Lower lobe of right lung (tissue), 2 donors: ENCODE data around the gene TNFAIP8L3. TPM values are rescaled to one million over a fixed set of nuclear protein-coding genes. Genes with fewer than 3 reads are reported as not detected.

ENCODE experiments used
- ATAC-seq, 2 donors: fragments of 200-7000 bp; cut with Tn5 transposase; one replicate each; pipeline ENCODE4 v1.9.1; 2020 to 2022; ENCODE audit warnings: mild to moderate bottlenecking in 2 of 2, moderate library complexity in 2 of 2
- DNase-seq: peaks from one replicate; pipeline ENCODE4 v3.0.0-alpha.2; 2020
- H3K27ac ChIP-seq: fragments of 200-600 bp; one replicate; pipeline ENCODE4 v1.8.0; 2022
- H3K27me3 ChIP-seq: fragments of 200-600 bp; one replicate; pipeline ENCODE4 v1.8.0; 2022; ENCODE audit warnings: low read depth
- H3K36me3 ChIP-seq: fragments of 200-600 bp; one replicate; pipeline ENCODE4 v1.8.0; 2022; ENCODE audit warnings: mild to moderate bottlenecking
- H3K4me1 ChIP-seq: fragments of 200-600 bp; one replicate; pipeline ENCODE4 v1.8.0; 2022
- H3K4me3 ChIP-seq: fragments of 200-600 bp; one replicate; pipeline ENCODE4 v1.8.0; 2022; ENCODE audit warnings: mild to moderate bottlenecking
- H3K9me3 ChIP-seq: fragments of 200-600 bp; one replicate; pipeline ENCODE4 v1.8.0; 2022
- intact Hi-C: fragments of 100-400 bp; cut with DNase I; formaldehyde crosslinking; loops from one replicate; pipeline ENCODE4 v1.11.0; 2022
- total RNA-seq: library from RNA; stranded (reverse); fragmentation: NEBNext Ultra II Directional; extraction: Animal tissue kit (Norgen Biotek cat#: 25700); gene quantifications from one replicate; pipeline ENCODE4 v1.2.1, GENCODE V29; 2021
- TF ChIP-seq, protein P1 (sequence below): fragments of 200-600 bp; IDR thresholded peaks from one replicate; pipeline ENCODE4 v1.8.0; 2022; ENCODE audit warnings: antibody characterized with exemption, mild to moderate bottlenecking
- donor health status: DM: no; HTN: yes; CAD: no; lungs with severe emphysema.

The TNFAIP8L3 gene
- total RNA-seq, 1 donor from 2014 or later, result 10.4 TPM

DNA sequence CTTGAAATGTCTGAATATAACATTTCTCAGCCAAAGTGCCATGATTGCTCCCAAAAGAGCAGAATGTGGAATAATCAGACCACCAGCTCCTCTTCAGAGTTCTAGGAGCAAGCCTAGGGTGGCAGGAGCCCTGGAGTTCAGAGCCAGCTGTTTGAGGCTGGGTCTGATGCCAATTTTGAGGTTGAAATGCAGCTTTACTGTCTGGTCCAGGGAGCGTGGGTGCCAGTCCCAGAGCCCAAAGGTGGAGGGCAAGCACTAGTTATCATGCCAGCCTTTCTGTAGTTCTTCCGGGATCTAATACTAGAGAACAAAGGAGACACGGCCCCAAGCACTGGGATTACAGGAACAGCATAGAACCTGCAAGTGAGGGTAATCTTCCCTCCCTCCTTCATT, 69.3 kb downstream of the TNFAIP8L3 start:
- H3K36me3 ChIP-seq, result no peaks in the 10 kb centered on the region
- H3K4me1 ChIP-seq, result no peaks in the 10 kb centered on the region
- no peak for DNase-seq
- H3K27me3 ChIP-seq, result no peaks in the 10 kb centered on the region
- no peak overlapping the region for H3K4me3 ChIP-seq
- no peaks in the 10 kb centered on the region for H3K9me3 ChIP-seq
- intact Hi-C loops, result no loop called here
- TF ChIP-seq, protein P1, sequence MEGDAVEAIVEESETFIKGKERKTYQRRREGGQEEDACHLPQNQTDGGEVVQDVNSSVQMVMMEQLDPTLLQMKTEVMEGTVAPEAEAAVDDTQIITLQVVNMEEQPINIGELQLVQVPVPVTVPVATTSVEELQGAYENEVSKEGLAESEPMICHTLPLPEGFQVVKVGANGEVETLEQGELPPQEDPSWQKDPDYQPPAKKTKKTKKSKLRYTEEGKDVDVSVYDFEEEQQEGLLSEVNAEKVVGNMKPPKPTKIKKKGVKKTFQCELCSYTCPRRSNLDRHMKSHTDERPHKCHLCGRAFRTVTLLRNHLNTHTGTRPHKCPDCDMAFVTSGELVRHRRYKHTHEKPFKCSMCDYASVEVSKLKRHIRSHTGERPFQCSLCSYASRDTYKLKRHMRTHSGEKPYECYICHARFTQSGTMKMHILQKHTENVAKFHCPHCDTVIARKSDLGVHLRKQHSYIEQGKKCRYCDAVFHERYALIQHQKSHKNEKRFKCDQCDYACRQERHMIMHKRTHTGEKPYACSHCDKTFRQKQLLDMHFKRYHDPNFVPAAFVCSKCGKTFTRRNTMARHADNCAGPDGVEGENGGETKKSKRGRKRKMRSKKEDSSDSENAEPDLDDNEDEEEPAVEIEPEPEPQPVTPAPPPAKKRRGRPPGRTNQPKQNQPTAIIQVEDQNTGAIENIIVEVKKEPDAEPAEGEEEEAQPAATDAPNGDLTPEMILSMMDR, result no peak
- ATAC-seq, result no peak
- no peak overlapping the region for H3K27ac ChIP-seq

DNA sequence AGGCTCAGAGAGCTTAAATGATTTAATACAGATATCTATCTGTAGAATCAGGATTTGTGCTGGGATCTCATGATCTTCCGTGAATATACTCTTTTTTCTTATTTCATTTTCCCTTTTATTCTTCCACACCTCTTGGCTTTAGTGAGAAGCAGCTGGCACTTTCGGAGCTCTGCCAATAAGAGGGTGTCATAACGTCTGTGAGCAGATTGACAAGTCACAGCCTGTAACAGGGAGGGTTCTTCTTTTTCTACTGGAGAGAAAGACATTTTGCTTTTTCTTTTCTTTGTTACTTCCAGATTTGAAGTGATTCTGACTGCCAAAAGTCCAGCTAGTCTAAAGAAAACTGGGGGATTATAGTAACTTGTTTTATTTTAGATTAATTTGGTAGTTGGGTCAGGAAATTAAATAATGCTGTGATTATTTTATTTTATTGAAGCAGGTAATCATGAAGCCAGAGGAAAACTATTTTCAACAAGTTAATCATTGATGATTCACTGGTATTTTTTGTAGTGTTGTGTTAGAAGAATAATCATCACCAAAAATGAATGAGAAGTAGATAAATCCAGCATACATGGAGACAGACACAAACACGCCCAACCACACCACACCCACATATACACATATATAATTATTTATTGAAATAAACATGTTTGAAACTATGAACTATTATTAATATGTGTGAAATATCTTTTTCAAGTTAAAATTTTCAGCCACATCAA, 69.8 kb downstream of the TNFAIP8L3 start:
- intact Hi-C loops, result no loop called here
- Histone ChIP-seq H3K9me3 (no peaks in the 10 kb centered on the region), H3K4me1 (no peaks in the 10 kb centered on the region), H3K36me3 (no peaks in the 10 kb centered on the region), H3K27ac (no peak overlapping the region), H3K4me3 (no peak overlapping the region), H3K27me3 (no peaks in the 10 kb centered on the region)
- DNase-seq, result no peak
- ATAC-seq, result no peak
- TF ChIP-seq, protein P1, result no peak

DNA sequence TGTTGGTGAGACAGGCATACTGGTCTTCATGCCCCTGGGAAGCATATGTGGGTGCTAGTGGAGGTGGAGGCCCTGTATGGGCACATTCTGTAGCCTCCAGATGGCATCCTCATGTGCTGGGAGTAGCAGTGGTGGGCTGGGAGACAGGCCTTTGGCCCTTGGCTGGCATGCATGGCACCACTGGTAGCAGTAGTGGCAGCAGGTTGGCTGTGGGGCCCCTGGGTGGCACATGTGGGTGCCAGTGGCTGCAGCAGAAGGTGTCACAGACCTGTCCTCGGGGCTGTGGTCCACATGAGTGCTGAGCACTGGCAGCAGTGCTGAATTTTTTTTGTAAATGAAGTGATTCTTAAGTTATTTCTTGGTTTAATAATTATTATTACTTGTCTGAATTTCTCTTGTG, 71.2 kb downstream of the TNFAIP8L3 start:
- Histone ChIP-seq H3K36me3 (no peaks in the 10 kb centered on the region), H3K4me1 (no peaks in the 10 kb centered on the region), H3K27me3 (no peaks in the 10 kb centered on the region), H3K27ac (no peak overlapping the region), H3K9me3 (no peaks in the 10 kb centered on the region), H3K4me3 (no peak overlapping the region)
- no peak for DNase-seq
- TF ChIP-seq, protein P1, result no peak
- intact Hi-C loops, result no loop called here
- no peak for ATAC-seq

DNA sequence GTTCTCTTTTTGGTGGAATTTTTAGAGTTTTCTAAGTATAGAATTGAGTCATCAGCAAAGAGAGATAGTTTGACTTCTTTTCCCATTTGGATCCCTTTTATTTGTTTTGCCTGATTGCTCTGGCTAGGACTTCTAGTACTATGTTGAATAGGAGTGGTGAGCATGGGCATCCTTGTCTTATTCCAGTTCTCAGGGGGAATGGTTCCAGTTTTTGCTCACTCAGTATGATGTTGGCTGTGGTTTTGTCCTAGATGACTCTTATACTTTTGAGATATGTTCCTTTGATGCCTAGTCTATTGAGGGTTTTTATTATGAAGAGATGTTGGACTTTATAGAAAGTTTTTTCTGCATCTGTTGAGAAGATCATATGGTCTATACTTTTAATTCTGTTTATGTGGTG, 72.5 kb downstream of the TNFAIP8L3 start:
- DNase-seq, result no peak

DNA sequence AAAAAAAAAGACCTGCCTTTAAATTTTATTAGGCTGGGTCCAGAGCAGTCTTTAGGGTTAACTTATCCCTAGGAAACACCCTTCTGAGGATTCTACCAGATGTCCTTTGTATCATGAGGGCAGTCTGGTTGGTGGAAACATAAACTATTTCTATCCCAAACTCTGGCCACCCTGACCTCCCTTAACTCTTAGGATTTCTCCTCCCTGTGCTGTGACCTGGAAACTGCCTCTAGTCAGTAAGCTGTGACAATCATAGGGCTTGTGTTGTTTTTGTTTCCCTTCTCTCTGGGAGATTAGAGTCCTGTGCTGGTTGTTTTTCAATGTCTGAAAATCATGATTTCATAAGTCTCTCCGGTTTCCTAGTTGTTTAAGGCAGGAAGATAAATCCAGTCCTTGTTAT, 78.1 kb downstream of the TNFAIP8L3 start:
- H3K4me3 ChIP-seq, result no peak overlapping the region
- no peak overlapping the region for H3K27ac ChIP-seq
- no peaks in the 10 kb centered on the region for H3K4me1 ChIP-seq
- intact Hi-C loops, result no loop called here
- TF ChIP-seq, protein P1, result no peak
- ATAC-seq, result no peak
- H3K27me3 ChIP-seq, result no peaks in the 10 kb centered on the region
- no peaks in the 10 kb centered on the region for H3K36me3 ChIP-seq
- DNase-seq, result no peak
- H3K9me3 ChIP-seq, result no peaks in the 10 kb centered on the region

More for the DNA sequence above, 72.5 kb downstream of the TNFAIP8L3 start:
- Histone ChIP-seq H3K4me3 (no peak overlapping the region), H3K27me3 (no peaks in the 10 kb centered on the region), H3K9me3 (no peaks in the 10 kb centered on the region), H3K36me3 (no peaks in the 10 kb centered on the region), H3K4me1 (no peaks in the 10 kb centered on the region), H3K27ac (no peak overlapping the region)
- TF ChIP-seq, protein P1, result no peak
- intact Hi-C loops, result no loop called here
- no peak for ATAC-seq
